Coronary artery (tissue), 2 donors: ENCODE results near the gene CORO2B.

ENCODE experiments used
- DNase-seq: peaks from one replicate; pipeline ENCODE4 v3.0.0-alpha.2; 2017; ENCODE audit warnings: low spot score
- H3K27ac ChIP-seq, 2 donors: fragments of 200-600 bp; sonication (generic); one replicate each; pipeline ENCODE4 v1.5.1; 2016 to 2019
- H3K4me3 ChIP-seq: fragments of 200-600 bp; sonication (generic); 2 replicates; pipeline ENCODE4 v1.5.1; 2016; ENCODE audit warnings: mild to moderate bottlenecking, moderate library complexity
- CTCF ChIP-seq: fragments of 200-600 bp; sonication (generic); IDR thresholded peaks from one replicate; pipeline ENCODE4 v1.5.1; 2019; ENCODE audit warnings: antibody characterized with exemption

The CORO2B gene

GRCh38 chr15:68774521-68775235 lies 195.9 kb downstream of the CORO2B start:
- peak; percentile 64 for DNase-seq
- Histone ChIP-seq H3K4me3 (no peak overlapping the region), H3K27ac (peak overlapping the region in 1 of 2 donors; percentile 92)
- no peak for TF ChIP-seq CTCF

- H3K27ac ChIP-seq: peak overlapping the region; percentile 76 to 92
- H3K4me3 ChIP-seq: no peak overlapping the region
- no peak for DNase-seq
- TF ChIP-seq CTCF: no peak
Observed at GRCh38 chr15:68775236-68775577, 196.4 kb downstream of the CORO2B start.

- Histone ChIP-seq H3K27ac (peak overlapping the region; percentile 76 to 92), H3K4me3 (peak overlapping the region; percentile 38)
- DNase-seq: peak; percentile 96
- TF ChIP-seq CTCF: no peak
Observed at GRCh38 chr15:68775671-68776476, 197.1 kb downstream of the CORO2B start.

GRCh38 chr15:68776477-68777270 lies 197.9 kb downstream of the CORO2B start:
- peak; percentile 70 for DNase-seq
- Histone ChIP-seq H3K27ac (peak overlapping the region; percentile 42 to 92), H3K4me3 (peak overlapping the region; percentile 38)
- TF ChIP-seq CTCF: no peak
